Hepatocyte (in vitro differentiated cells): ENCODE measurements around the gene TXNDC15. TPM values are rescaled to one million over a fixed set of nuclear protein-coding genes. Genes with fewer than 3 reads are reported as not detected.
A peak's percentile ranks its signal among the peaks of the same experiment; 100 is the strongest.

Source experiments
- DNase-seq: peaks from one replicate; pipeline ENCODE4 v3.0.0-alpha.2; 2016; ENCODE audit warnings: low spot score
- H2AFZ ChIP-seq: fragments of 200-600 bp; sonication (generic); 2 replicates; pipeline ENCODE4 v1.6.0; 2016; ENCODE audit warnings: antibody characterized with exemption, mild to moderate bottlenecking
- H3K27ac ChIP-seq: fragments of 200-600 bp; sonication (generic); 2 replicates; pipeline ENCODE4 v1.5.1; 2016; ENCODE audit warnings: mild to moderate bottlenecking
- H3K27me3 ChIP-seq: fragments of 200-600 bp; sonication (generic); 2 replicates; pipeline ENCODE4 v1.6.1; 2016
- H3K36me3 ChIP-seq: fragments of 200-600 bp; sonication (generic); replicated peaks from 2 replicates; pipeline ENCODE4 v1.5.1; 2016; ENCODE audit warnings: low read depth; ENCODE audit not compliant: insufficient read depth
- H3K4me1 ChIP-seq: fragments of 200-600 bp; sonication (generic); 2 replicates; pipeline ENCODE4 v1.5.1; 2016; ENCODE audit warnings: mild to moderate bottlenecking, moderate library complexity; ENCODE audit not compliant: insufficient read depth
- H3K4me2 ChIP-seq: fragments of 200-600 bp; sonication (generic); 2 replicates; pipeline ENCODE4 v1.6.0; 2016
- H3K4me3 ChIP-seq: fragments of 200-600 bp; sonication (generic); 2 replicates; pipeline ENCODE4 v1.5.1; 2016; ENCODE audit warnings: mild to moderate bottlenecking
- H3K79me2 ChIP-seq: fragments of 200-600 bp; sonication (generic); 2 replicates; pipeline ENCODE4 v1.6.0; 2017; ENCODE audit warnings: mild to moderate bottlenecking
- H3K9me2 ChIP-seq: fragments of 200-600 bp; sonication (generic); replicated peaks from 2 replicates; pipeline ENCODE4 v1.6.0; 2017; ENCODE audit warnings: mild to moderate bottlenecking; ENCODE audit not compliant: insufficient read depth
- H3K9me3 ChIP-seq: fragments of 200-600 bp; sonication (generic); 2 replicates; pipeline ENCODE4 v1.5.1; 2016; ENCODE audit warnings: low read depth, mild to moderate bottlenecking
- H4K20me1 ChIP-seq: fragments of 200-600 bp; sonication (generic); 2 replicates; pipeline ENCODE4 v1.6.0; 2016; ENCODE audit warnings: mild to moderate bottlenecking; ENCODE audit not compliant: insufficient read depth, poor library complexity, severe bottlenecking
- CTCF ChIP-seq: fragments of 200-600 bp; sonication (generic); IDR thresholded peaks from 2 replicates; pipeline ENCODE4 v1.5.1; 2016; ENCODE audit warnings: antibody characterized with exemption, mild to moderate bottlenecking; ENCODE audit not compliant: poor library complexity
- EZH2 ChIP-seq: fragments of 200-600 bp; sonication (generic); IDR thresholded peaks from 2 replicates; pipeline ENCODE4 v1.6.1; 2016; ENCODE audit warnings: antibody characterized with exemption, mild to moderate bottlenecking, borderline replicate concordance
- EZH2phosphoT487 ChIP-seq: fragments of 200-600 bp; sonication (generic); IDR thresholded peaks from one replicate; pipeline ENCODE4 v1.6.1; 2018; ENCODE audit warnings: antibody characterized with exemption, mild to moderate bottlenecking, low read depth, moderate library complexity; ENCODE audit not compliant: unreplicated experiment, severe bottlenecking
- WGBS: methylation state at CpG from one replicate; pipeline ENCODE4 v1.1.6; 2016; ENCODE audit warnings: low lambda C conversion rate; ENCODE audit errors: missing lambda C conversion rate; 5-methylcytosine and 5-hydroxymethylcytosine counted together
- polyA plus RNA-seq: library from polyadenylated mRNA; unstranded; fragments of >200 nt; fragmentation: Nextera tagmentation; extraction: Ambion mirVana; gene quantifications from 2 replicates; pipeline ENCODE4 v1.2.1, GENCODE V29; 2016
- total RNA-seq: library from RNA; depleted of rRNA; stranded (reverse); fragments of >200 nt; gene quantifications from 2 replicates; pipeline ENCODE4 v1.2.3, GENCODE V29; 2014

TXNDC15 gene
- total and polyA plus RNA-seq, 2 experiments from 2014 or later = 56.7 to 76.0 TPM

DNA sequence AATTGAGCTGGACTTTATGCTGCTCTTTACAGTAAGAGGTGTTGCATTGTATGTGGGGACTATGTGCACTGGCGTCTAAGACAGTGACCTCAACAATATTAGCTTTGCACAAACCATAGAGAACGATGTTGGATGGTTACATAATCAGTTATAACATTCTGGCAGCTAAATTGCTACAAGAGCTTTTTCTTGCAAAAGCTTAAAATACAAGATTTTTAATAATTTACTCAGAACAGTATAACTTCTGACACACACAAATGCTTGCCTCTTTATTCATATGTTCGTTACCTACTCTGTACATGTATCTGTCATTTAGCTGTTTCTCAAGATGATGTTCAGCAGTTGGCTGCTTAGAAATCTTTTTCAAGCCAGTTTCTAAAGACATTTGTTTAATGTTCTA lies 16.8 kb upstream of the TXNDC15 start:
- Histone ChIP-seq H3K4me1 (no peaks in the 10 kb centered on the region), H3K4me3 (no peak overlapping the region), H3K4me2 (no peak overlapping the region), H3K27ac (no peak overlapping the region), H3K36me3 (no peaks in the 10 kb centered on the region), H2AFZ (no peak overlapping the region), H3K9me2 (no peaks in the 10 kb centered on the region), H3K79me2 (peaks cover 54% of the 10 kb centered on the region), H3K9me3 (no peaks in the 10 kb centered on the region), H4K20me1 (peaks cover 14% of the 10 kb centered on the region), H3K27me3 (no peaks in the 10 kb centered on the region)
- TF ChIP-seq EZH2 (no peak), CTCF (no peak), EZH2phosphoT487 (no peak)
- 91% methylated on average over 3 of the region's 3 CpGs for WGBS
- DNase-seq = no peak

GRCh38 chr5:134864707-134865106 lies 9.5 kb upstream of the TXNDC15 start:
- H3K36me3 ChIP-seq = no peaks in the 10 kb centered on the region
- no peak overlapping the region for H3K27ac ChIP-seq
- no peaks in the 10 kb centered on the region for H3K4me1 ChIP-seq
- no peak overlapping the region for H3K4me3 ChIP-seq
- no peak overlapping the region for H2AFZ ChIP-seq
- no peaks in the 10 kb centered on the region for H3K9me3 ChIP-seq
- H3K4me2 ChIP-seq = no peak overlapping the region
- WGBS = 86% methylated on average over 2 of the region's 2 CpGs
- H3K79me2 ChIP-seq = no peaks in the 10 kb centered on the region
- H3K27me3 ChIP-seq = no peaks in the 10 kb centered on the region
- H4K20me1 ChIP-seq = no peaks in the 10 kb centered on the region
- no peaks in the 10 kb centered on the region for H3K9me2 ChIP-seq
- TF ChIP-seq CTCF (no peak), EZH2phosphoT487 (no peak), EZH2 (no peak)
- DNase-seq = no peak

- no peaks in the 10 kb centered on the region for H3K9me2 ChIP-seq
- WGBS = 87% methylated on average over 6 of the region's 6 CpGs
- no peaks in the 10 kb centered on the region for H3K27me3 ChIP-seq
- H3K4me3 ChIP-seq = peak overlapping the region; percentile 84
- H3K4me1 ChIP-seq = peaks cover 14% of the 10 kb centered on the region
- H3K27ac ChIP-seq = peak overlapping the region; percentile 97
- H4K20me1 ChIP-seq = no peaks in the 10 kb centered on the region
- no peak for DNase-seq
- H3K9me3 ChIP-seq = no peaks in the 10 kb centered on the region
- H3K79me2 ChIP-seq = peaks cover 30% of the 10 kb centered on the region
- peak overlapping the region; percentile 96 for H2AFZ ChIP-seq
- H3K36me3 ChIP-seq = no peaks in the 10 kb centered on the region
- TF ChIP-seq EZH2 (no peak), CTCF (no peak), EZH2phosphoT487 (no peak)
- peak overlapping the region; percentile 74 for H3K4me2 ChIP-seq
Measured at GRCh38 chr5:134873494-134873893, 677 bp upstream of the TXNDC15 start.
